ENCODE data around the gene HSD11B1.

DNA sequence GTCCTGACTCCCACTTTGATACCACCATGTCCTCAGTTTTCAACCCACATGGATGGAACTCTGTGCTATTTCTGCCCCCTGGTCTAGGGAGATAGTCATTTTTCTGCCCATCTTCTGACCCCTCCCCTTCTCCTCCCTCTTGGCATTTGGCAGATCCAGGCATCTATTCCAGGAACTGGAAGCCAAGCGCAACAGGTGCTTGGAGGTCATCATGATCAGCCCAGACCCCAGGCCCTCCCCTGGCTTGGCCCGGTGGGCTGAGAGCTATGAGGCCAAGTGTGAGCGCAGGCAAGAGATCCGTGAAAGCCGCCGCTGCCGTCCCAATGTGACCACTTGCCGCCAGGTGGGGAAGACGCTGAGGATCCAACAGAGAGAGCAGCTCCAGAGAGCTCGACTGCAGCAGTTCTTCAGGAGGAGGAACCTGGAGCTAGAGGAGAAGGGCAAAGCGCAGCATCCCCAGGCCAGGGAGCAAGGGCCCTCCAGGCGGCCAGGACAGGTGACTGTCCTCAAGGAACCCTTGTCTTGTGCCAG lies 55.2 kb downstream of the HSD11B1 start:
- TF ChIP-seq, protein P1, sequence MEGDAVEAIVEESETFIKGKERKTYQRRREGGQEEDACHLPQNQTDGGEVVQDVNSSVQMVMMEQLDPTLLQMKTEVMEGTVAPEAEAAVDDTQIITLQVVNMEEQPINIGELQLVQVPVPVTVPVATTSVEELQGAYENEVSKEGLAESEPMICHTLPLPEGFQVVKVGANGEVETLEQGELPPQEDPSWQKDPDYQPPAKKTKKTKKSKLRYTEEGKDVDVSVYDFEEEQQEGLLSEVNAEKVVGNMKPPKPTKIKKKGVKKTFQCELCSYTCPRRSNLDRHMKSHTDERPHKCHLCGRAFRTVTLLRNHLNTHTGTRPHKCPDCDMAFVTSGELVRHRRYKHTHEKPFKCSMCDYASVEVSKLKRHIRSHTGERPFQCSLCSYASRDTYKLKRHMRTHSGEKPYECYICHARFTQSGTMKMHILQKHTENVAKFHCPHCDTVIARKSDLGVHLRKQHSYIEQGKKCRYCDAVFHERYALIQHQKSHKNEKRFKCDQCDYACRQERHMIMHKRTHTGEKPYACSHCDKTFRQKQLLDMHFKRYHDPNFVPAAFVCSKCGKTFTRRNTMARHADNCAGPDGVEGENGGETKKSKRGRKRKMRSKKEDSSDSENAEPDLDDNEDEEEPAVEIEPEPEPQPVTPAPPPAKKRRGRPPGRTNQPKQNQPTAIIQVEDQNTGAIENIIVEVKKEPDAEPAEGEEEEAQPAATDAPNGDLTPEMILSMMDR (IDR thresholded peaks at IDR 0.05), result no peak
- no peak for TF ChIP-seq POLR2A (IDR thresholded peaks at IDR 0.05)

Data from upper lobe of left lung (tissue), 4 donors.